NT2/D1 (cell line): ENCODE results near the gene HABP4.

Experiments used
- DNase-seq: peaks from one replicate; pipeline ENCODE4 v3.0.0-alpha.2; 2011; ENCODE audit warnings: low read depth, low spot score
- H3K27me3 ChIP-seq: 2 replicates; pipeline ENCODE4 v1.6.0; 2011; ENCODE audit warnings: mild to moderate bottlenecking; ENCODE audit not compliant: insufficient read length, insufficient read depth
- H3K36me3 ChIP-seq: 2 replicates; pipeline ENCODE4 v1.6.1; 2011; ENCODE audit warnings: mild to moderate bottlenecking, low read length, mixed read lengths; ENCODE audit not compliant: insufficient read depth, insufficient read length
- H3K4me1 ChIP-seq: 2 replicates; pipeline ENCODE4 v1.5.1; 2011; ENCODE audit not compliant: insufficient read depth, insufficient read length
- H3K4me3 ChIP-seq: 2 replicates; pipeline ENCODE4 v1.5.1; 2011; ENCODE audit warnings: low read depth; ENCODE audit not compliant: insufficient read length
- H3K9ac ChIP-seq: 2 replicates; pipeline ENCODE4 v1.6.0; 2011; ENCODE audit warnings: low read depth; ENCODE audit not compliant: insufficient read length
- H3K9me3 ChIP-seq: 2 replicates; pipeline ENCODE4 v1.5.1; 2011; ENCODE audit warnings: mild to moderate bottlenecking, low read length; ENCODE audit not compliant: insufficient read depth
- SUZ12 ChIP-seq: IDR thresholded peaks from 2 replicates; pipeline ENCODE4 v1.6.1; 2011; ENCODE audit not compliant: insufficient read length, insufficient read depth; ENCODE audit errors: extremely low read depth
- YY1 ChIP-seq: IDR thresholded peaks from 2 replicates; pipeline ENCODE4 v1.6.1; 2011; ENCODE audit not compliant: insufficient read length, insufficient read depth
- ZNF274 ChIP-seq: IDR thresholded peaks from 2 replicates; pipeline ENCODE4 v1.6.1; 2011; ENCODE audit warnings: mild to moderate bottlenecking, low read depth, low read length

The HABP4 gene

DNA sequence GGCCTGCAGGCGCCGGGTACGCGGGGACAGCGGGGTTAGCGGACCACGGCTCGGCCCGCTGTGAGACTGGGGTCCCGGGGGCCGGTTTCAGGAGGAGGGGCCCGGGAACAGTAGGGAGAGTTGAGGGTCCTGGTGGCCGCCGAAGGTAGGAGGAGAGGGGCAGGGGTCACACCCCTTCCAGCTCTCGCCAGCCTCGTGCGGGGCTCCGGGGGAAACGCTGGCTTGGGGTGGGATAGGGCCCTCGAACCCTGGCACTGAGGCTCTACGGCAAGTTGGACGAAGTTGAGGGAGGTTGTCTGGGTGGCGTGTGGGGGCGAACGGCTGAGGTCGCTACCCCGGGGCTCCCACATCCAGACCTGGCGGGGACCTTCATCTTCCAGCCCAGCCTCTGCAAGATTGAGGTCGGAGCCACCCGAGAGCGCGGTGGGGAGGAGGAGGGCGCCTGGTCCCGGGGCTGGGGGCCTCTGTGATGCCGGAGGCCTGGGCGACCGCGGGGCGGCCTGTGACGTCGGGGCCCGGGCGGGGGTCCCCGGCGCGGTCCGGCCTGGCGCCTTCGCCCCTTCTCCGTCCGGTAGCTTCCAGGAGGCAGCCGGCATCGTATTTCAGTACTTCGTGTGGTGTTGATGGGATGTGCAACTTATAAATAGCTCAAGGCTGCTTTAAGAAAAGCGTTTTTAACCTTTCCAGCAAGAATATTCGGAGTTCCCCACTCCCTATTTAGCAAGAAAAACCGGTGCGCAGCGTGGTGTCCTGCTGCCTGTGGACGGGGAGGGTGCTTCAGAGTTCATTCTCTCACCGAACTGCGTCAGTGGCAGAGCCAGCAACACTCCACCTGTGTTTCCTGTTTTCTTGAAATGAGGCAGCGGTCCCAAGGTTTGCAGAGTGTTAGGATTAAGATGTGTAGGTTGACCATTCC, 902 bp downstream of the HABP4 start:
- no peak for TF ChIP-seq YY1
- TF ChIP-seq ZNF274, result no peak
- no peak for TF ChIP-seq SUZ12
- H3K36me3 ChIP-seq, result peaks cover 4% of the 10 kb centered on the region
- peak; percentile 11 for DNase-seq
- H3K27me3 ChIP-seq, result peaks cover 34% of the 10 kb centered on the region
- H3K9ac ChIP-seq, result peak overlapping the region; percentile 93
- H3K4me1 ChIP-seq, result peaks cover 5% of the 10 kb centered on the region
- H3K4me3 ChIP-seq, result peak overlapping the region; percentile 81
- H3K9me3 ChIP-seq, result no peaks in the 10 kb centered on the region

DNA sequence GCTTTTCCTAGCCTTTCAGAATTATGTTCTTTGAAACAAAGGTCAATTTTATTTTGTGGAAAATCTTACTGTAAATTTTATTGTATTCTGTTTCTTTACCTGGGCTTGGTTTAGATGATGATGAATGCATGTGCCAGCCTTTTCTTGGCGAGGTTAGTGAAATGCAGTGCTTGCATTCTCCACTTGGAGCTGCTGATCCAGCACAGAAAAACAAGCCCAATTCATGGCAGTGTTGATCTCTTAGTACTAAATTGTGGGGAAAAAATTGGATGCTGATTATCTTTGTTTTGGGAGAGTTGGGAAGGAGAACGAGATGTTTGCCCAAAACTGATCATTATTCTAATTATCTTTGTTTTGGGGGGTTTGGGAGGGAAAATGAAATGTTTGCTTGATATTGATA, 3.7 kb downstream of the HABP4 start:
- TF ChIP-seq ZNF274, result no peak
- TF ChIP-seq YY1, result no peak
- no peak for TF ChIP-seq SUZ12
- peaks cover 19% of the 10 kb centered on the region for H3K27me3 ChIP-seq
- H3K36me3 ChIP-seq, result peaks cover 8% of the 10 kb centered on the region
- peaks cover 5% of the 10 kb centered on the region for H3K4me1 ChIP-seq
- no peak overlapping the region for H3K4me3 ChIP-seq
- no peak overlapping the region for H3K9ac ChIP-seq
- no peak for DNase-seq
- no peaks in the 10 kb centered on the region for H3K9me3 ChIP-seq

GRCh38 chr9:96457266-96457665, 7.3 kb downstream of the HABP4 start:
- Histone ChIP-seq H3K9ac (no peak overlapping the region), H3K4me1 (no peaks in the 10 kb centered on the region), H3K36me3 (peaks cover 25% of the 10 kb centered on the region), H3K4me3 (no peak overlapping the region), H3K27me3 (no peaks in the 10 kb centered on the region), H3K9me3 (no peaks in the 10 kb centered on the region)
- no peak for DNase-seq
- TF ChIP-seq ZNF274 (no peak), YY1 (no peak), SUZ12 (no peak)

DNA sequence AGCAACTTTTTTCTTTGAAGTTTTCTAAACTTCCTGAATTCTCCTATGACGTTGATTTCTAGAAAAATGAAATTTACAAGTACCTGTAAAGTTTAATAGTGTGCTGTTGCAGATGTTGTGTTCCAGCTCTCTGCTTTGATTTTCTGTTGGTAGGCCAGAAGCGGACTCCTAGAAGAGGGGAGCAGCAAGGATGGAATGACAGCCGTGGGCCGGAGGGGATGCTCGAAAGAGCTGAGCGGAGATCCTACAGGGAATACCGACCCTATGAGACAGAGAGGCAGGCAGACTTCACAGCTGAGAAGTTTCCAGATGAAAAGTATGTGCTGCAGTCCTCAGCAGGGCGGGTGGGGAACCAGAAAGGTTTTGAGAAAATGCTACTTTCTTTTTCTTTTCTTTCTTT, 8.3 kb downstream of the HABP4 start:
- Histone ChIP-seq H3K9ac (no peak overlapping the region), H3K27me3 (no peaks in the 10 kb centered on the region), H3K4me1 (no peaks in the 10 kb centered on the region), H3K36me3 (peaks cover 25% of the 10 kb centered on the region), H3K9me3 (no peaks in the 10 kb centered on the region), H3K4me3 (no peak overlapping the region)
- TF ChIP-seq ZNF274 (no peak), SUZ12 (no peak), YY1 (no peak)
- DNase-seq, result no peak

DNA sequence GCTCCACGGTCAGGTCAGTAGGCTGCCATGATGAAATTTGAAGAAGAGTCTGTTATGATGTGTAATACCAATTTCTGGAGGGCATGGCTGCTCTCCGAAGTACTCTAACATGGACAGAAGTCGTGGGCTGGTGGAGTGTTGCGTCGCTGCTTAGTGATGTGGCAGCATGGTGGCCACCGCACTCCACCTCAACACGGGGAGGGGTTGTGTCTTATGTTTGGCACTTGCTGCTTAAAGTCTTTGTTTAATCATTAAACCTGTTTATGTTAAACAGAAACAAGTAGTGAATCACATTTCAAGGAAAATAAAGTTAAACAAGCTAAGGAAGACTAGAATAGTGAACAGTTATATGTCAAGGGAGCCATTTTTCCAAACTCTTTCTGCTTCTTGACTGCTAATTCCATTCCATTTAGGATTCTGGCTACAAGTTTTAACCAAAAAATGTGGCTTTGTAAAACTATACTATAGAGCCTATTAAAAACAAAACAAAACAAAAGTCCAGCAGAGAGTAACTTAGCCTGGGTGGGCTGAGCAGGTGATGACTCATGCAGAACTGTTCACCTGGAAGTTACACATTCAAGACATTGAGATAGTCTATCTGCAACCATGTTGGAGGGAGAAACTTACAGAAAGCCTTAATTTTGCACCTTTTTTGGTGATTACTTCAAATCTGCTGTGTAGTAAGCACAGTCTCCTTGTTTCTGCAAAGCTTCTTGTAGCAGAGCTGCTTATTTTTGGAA, 9.5 kb downstream of the HABP4 start:
- Histone ChIP-seq H3K4me1 (no peaks in the 10 kb centered on the region), H3K36me3 (peaks cover 31% of the 10 kb centered on the region), H3K9me3 (no peaks in the 10 kb centered on the region), H3K9ac (no peak overlapping the region), H3K27me3 (no peaks in the 10 kb centered on the region), H3K4me3 (no peak overlapping the region)
- no peak for DNase-seq
- TF ChIP-seq SUZ12 (no peak), ZNF274 (no peak), YY1 (no peak)

DNA sequence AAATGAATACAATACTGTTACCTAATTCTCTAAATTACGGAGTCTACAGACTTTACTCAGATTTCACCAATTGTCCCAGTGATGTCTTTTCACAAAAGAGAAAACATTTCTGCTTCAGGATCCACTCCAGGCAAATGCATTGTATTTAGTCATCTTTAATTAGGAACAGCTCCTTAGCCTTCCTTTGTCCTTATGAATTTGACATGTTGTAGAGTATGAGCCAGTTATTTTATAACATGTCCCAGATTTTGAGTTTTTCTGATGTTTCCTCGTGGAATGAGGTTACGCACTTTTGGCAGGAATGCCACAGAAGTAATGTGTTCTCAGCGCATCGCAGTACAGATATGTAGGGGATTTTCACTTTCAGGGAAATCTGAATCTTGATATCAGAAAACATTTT, 10.5 kb downstream of the HABP4 start:
- H3K4me1 ChIP-seq, result no peaks in the 10 kb centered on the region
- H3K9me3 ChIP-seq, result no peaks in the 10 kb centered on the region
- DNase-seq, result no peak
- H3K36me3 ChIP-seq, result peaks cover 37% of the 10 kb centered on the region
- no peak overlapping the region for H3K9ac ChIP-seq
- TF ChIP-seq YY1 (no peak), SUZ12 (no peak), ZNF274 (no peak)
- no peaks in the 10 kb centered on the region for H3K27me3 ChIP-seq
- no peak overlapping the region for H3K4me3 ChIP-seq

GRCh38 chr9:96460882-96461281, 10.9 kb downstream of the HABP4 start:
- Histone ChIP-seq H3K27me3 (no peaks in the 10 kb centered on the region), H3K9ac (no peak overlapping the region), H3K4me3 (no peak overlapping the region), H3K36me3 (peaks cover 41% of the 10 kb centered on the region), H3K9me3 (no peaks in the 10 kb centered on the region), H3K4me1 (no peaks in the 10 kb centered on the region)
- DNase-seq, result no peak
- TF ChIP-seq YY1 (no peak), ZNF274 (no peak), SUZ12 (no peak)
